Activated T-helper 17 cell treated with anti-CD3 and anti-CD28 coated beads, Interleukin-2, amount 50 U/mL, for 72 hours (primary cell): ENCODE measurements around the gene TMOD4. TPM values are rescaled to one million over a fixed set of nuclear protein-coding genes. Genes with fewer than 3 reads are reported as not detected.
"Not testable (repeated sequence)": the region's sequence is repeated elsewhere in the genome, so short reads cannot be mapped to it uniquely, and the experiment has no call there.

Experiments
- ATAC-seq: fragments of 150-1000 bp; cut with Tn5 transposase; replicated peaks from 2 replicates; pipeline ENCODE4 v1.10.0; 2021; ENCODE audit warnings: mild to moderate bottlenecking, moderate library complexity
- H3K27ac Mint-ChIP-seq: one replicate; pipeline ENCODE4 v1.8.0; 2022; ENCODE audit warnings: mixed read lengths
- H3K27me3 Mint-ChIP-seq: one replicate; pipeline ENCODE4 v1.8.0; 2022; ENCODE audit warnings: mixed read lengths
- H3K36me3 Mint-ChIP-seq: one replicate; pipeline ENCODE4 v1.8.0; 2022; ENCODE audit warnings: low read depth, mild to moderate bottlenecking, mixed read lengths
- H3K4me1 Mint-ChIP-seq: one replicate; pipeline ENCODE4 v1.8.0; 2022; ENCODE audit warnings: mixed read lengths
- H3K4me3 Mint-ChIP-seq: one replicate; pipeline ENCODE4 v1.8.0; 2022; ENCODE audit warnings: mild to moderate bottlenecking, mixed read lengths
- H3K9me3 Mint-ChIP-seq: one replicate; pipeline ENCODE4 v1.8.0; 2022; ENCODE audit warnings: mixed read lengths
- total RNA-seq, 2 donors: library from RNA; stranded (reverse); gene quantifications; one replicate each; pipeline ENCODE4 v1.2.3, GENCODE V29; 2022

The TMOD4 gene
- total RNA-seq, 2 donors from 2014 or later: 0.82 to 1.5 TPM

DNA sequence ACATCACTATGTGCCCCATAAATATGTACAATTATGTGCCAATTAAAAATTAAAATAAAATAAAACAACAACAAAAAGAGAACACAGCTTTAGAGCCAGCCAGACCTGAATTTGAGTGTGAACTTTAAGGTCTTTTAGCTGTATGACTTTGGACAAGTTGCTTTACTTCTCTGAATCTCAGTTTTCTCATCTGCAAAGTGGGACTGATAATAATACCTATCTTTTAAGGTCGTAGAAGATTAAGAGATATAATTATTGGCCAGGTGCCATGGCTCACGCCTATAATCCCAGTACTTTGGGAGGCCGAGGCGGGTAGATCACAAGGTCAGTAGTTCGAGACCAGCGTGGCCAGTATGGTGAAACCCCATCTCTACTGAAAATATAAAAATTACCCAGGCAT, 17.5 kb upstream of the TMOD4 start:
- H3K27me3 Mint-ChIP-seq: no peaks in the 10 kb centered on the region
- H3K9me3 Mint-ChIP-seq: no peaks in the 10 kb centered on the region
- H3K27ac Mint-ChIP-seq: no peak overlapping the region
- no peak for ATAC-seq
- H3K4me3 Mint-ChIP-seq: no peak overlapping the region
- H3K36me3 Mint-ChIP-seq: peaks cover 15% of the 10 kb centered on the region
- H3K4me1 Mint-ChIP-seq: peaks cover 17% of the 10 kb centered on the region

DNA sequence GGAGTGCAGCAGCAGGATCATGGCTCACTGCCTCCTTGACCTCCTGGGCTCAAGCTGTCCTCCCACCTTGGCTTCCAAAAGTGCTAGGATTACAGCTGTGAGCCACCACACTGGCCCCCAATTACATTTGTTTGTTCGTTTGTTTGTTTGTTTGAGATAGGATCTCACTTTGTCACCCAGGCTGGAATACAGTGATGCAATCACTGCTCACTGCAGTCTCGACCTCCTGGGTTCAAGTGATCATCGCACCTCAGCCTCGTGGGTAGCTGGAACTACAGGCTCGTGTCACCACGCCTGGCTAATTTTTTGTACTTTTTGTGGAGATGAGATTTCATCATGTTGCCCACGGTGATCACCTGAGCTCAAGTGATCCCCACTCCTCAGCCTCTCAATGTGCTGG, 16.3 kb upstream of the TMOD4 start:
- Mint-ChIP-seq H3K9me3 (no peaks in the 10 kb centered on the region), H3K4me3 (no peak overlapping the region), H3K27ac (no peak overlapping the region), H3K27me3 (no peaks in the 10 kb centered on the region), H3K36me3 (peaks cover 8% of the 10 kb centered on the region), H3K4me1 (peaks cover 13% of the 10 kb centered on the region)
- ATAC-seq: no peak

DNA sequence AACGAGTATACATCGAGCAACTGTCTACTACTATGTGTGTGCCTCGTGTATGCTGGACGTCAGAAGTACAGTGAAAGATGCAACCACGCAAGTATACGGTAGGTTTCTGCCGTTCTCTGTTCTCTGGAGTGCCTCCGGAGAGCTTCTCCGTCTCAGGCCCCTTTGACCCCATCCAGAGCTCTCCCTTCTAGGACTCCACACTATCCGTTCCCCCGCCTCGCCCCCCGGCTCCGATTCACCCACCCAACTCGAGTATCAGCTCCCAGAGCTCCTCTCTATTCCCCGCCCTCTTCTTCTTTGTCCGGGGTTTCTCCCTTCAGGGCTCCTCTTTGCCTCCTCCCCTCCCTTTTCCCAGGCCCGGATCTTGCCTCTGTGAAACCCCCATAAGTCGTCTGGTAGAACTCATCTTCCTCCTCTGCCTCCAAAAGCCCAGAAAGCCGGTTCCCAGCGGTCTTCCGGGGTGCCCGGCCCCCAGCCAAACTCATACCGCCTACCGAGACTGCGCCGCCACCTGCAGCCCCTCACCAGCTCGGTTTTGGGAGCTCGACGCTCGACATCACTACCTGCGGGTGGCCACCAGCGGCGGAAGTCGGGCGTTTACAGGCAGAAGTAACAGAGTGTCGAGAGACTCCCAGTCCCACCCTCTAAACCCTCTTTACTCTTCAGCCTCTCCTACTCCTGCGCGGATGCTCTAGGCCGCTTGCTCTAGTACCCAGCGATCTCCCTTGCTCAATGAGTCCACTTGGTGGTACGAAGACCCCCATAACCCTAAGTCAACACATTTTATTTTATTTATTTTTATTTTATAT, 14.1 kb upstream of the TMOD4 start, which contains the start of gene VPS72:
VPS72 (minus strand) TSS at position 561 of the 809 bp plus-strand sequence; CDS start at position 485, 76 bp downstream.
- peak within 1 kb of the TSS; percentile 100 for H3K4me3 Mint-ChIP-seq
- peak within 1 kb of the TSS; percentile 100 for H3K27ac Mint-ChIP-seq
- no peaks in the 10 kb centered on the region for H3K9me3 Mint-ChIP-seq
- peaks cover 13% of the 10 kb centered on the region for H3K4me1 Mint-ChIP-seq
- no peaks in the 10 kb centered on the region for H3K27me3 Mint-ChIP-seq
- ATAC-seq: peak; percentile 98
- H3K36me3 Mint-ChIP-seq: peaks cover 24% of the 10 kb centered on the region

DNA sequence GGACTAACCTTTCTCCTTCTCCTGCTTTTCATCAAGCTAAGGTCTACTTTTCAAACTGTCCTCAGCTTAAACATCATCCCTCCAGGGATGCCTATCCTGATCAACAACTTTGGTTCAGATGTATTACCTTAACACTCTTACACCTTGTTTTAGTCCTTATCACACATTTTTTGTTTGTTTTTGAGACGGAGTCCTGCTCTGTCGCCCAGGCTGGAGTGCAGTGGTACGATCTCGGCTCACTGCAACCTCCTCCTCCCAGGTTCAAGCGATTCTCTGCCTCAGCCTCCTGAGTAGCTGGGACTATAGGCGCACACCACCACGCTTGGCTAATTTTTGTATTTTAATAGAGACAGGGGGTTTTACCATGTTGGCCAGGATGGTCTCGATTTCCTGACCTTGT, 12.9 kb upstream of the TMOD4 start:
- not testable (repeated sequence) for ATAC-seq, H3K9me3 Mint-ChIP-seq, H3K27me3 Mint-ChIP-seq
- H3K36me3 Mint-ChIP-seq: peaks cover 36% of the 10 kb centered on the region
- H3K4me3 Mint-ChIP-seq: peak overlapping the region; percentile 100
- peak overlapping the region; percentile 100 for H3K27ac Mint-ChIP-seq
- peaks cover 12% of the 10 kb centered on the region for H3K4me1 Mint-ChIP-seq

DNA sequence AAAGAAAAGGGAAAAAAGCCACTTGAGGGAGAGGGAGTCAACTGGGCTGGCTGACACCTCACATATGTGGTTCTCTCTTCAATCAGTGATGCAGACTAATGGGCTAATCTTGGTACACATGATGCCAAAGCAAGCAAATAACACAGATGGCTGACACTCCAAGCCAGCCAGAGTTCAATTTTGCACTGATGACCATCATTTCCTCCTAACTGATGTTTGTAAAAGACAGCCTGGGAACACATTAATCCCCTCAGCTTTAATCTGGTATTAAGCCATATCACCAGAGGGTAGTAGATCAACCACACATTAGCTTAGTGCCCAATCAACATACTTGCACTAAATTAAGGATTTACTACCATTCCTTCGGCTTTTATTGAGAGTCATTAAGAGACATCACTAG, 11.4 kb upstream of the TMOD4 start:
- Mint-ChIP-seq H3K27ac (peak overlapping the region; percentile 53), H3K4me1 (peaks cover 12% of the 10 kb centered on the region), H3K36me3 (peaks cover 50% of the 10 kb centered on the region), H3K27me3 (no peaks in the 10 kb centered on the region), H3K9me3 (no peaks in the 10 kb centered on the region), H3K4me3 (no peak overlapping the region)
- no peak for ATAC-seq

DNA sequence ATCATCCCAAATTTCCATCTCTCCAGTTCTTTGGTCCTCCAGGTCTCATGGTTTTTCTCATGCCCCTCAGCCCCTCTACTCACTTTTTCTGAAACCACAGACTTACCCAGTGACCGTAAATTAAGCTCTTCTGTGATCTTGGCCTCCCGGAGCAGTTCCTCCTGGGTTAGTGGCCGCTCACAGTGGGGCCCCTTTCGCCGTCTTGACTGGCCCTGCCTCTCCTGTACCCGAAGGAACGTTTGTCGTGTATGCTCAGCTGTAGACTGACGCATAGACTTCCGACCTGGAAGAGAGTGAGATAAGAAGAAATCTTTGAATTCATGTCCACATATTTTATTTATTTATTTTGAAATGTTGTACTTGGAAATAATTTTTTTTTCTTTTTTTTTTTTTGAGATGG, 8.4 kb upstream of the TMOD4 start:
- H3K36me3 Mint-ChIP-seq: peaks cover 72% of the 10 kb centered on the region
- ATAC-seq: no peak
- H3K4me3 Mint-ChIP-seq: no peak overlapping the region
- no peak overlapping the region for H3K27ac Mint-ChIP-seq
- H3K4me1 Mint-ChIP-seq: peaks cover 18% of the 10 kb centered on the region
- no peaks in the 10 kb centered on the region for H3K9me3 Mint-ChIP-seq
- H3K27me3 Mint-ChIP-seq: no peaks in the 10 kb centered on the region

DNA sequence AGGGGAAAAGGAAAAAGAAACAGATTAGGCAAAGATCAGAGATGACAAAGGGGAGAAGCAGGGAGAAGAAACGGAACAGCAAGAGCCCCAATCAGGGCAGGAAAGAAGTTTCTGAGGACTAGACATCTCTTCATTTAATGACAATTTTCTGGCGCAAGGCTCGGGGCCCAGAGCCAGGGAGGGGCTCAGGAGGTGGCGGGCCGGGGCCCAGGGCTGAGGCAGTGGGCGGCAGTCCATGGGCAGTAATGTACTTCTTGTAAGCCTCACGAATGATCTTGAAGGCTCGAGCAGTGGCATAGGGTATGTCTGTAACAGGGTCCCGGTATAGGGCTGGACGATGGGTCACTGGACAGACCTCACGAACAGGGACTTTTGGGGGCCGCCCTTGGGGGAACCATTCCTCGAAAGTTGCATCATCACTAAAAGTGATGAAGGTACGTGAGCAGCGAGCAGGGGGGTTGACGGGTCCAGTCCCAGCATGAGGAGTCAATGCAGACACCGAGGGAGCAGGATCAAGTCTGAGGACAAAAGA, 799 bp upstream of the TMOD4 start:
- no peaks in the 10 kb centered on the region for H3K9me3 Mint-ChIP-seq
- peaks cover 93% of the 10 kb centered on the region for H3K36me3 Mint-ChIP-seq
- H3K4me1 Mint-ChIP-seq: peaks cover 6% of the 10 kb centered on the region
- ATAC-seq: no peak
- peak overlapping the region; percentile 60 for H3K27ac Mint-ChIP-seq
- H3K4me3 Mint-ChIP-seq: no peak overlapping the region
- no peaks in the 10 kb centered on the region for H3K27me3 Mint-ChIP-seq

DNA sequence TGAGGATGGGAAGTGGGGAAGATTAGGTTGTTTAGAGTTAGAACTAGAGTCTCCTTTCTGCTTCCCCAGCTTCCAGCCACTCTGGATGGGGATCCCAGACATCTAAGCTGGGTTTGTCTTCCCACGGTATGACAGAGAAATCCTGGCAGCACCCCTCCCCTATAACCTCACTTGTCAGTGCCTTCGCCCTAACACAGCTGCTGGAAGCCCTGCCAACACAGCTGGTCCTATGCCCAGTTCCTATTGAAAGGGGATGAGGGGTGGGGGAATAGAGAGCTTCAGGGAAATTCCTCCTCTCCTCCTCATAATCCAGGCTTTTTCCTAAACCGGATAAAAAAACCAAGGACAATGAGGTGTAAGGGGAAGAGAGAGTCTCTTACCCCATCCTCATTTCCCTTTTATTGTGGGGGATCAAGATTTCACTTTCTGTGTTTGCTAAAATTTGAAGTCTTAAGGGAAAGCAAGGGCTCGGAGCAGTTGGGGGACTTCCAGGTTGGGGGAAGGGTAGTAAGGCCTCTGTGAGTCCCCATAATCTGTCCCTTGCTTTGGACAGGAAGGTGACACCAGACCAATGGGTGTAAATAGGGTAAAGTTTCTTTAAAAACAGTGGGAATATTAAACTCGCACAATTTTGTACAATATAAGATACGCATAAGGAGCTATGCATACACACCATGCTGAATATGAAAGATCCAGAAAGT, 590 bp downstream of the TMOD4 start:
- peaks cover 91% of the 10 kb centered on the region for H3K36me3 Mint-ChIP-seq
- no peaks in the 10 kb centered on the region for H3K4me1 Mint-ChIP-seq
- no peaks in the 10 kb centered on the region for H3K9me3 Mint-ChIP-seq
- ATAC-seq: no peak
- H3K27me3 Mint-ChIP-seq: no peaks in the 10 kb centered on the region
- no peak overlapping the region for H3K4me3 Mint-ChIP-seq
- peak overlapping the region; percentile 60 for H3K27ac Mint-ChIP-seq

DNA sequence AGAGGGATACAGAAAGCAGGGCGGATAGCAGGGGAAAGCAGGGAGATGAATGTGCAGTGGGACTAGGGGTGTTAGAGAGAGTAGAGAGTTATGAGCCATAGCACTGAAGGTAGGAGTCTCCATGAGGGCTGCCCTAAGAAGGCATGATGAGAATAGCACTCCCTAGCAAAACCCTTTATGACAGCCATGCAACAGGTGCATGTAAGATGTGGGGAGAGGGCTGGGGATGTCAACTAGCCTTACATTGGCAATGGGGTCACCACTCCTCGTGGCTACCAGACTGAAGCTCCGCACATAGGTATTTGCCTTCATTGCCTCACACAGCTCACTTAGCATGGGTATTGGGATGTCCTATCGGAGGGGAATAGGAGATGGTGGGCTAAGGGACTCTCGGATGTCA, 4.6 kb downstream of the TMOD4 start:
- H3K27ac Mint-ChIP-seq: peak overlapping the region; percentile 4
- no peaks in the 10 kb centered on the region for H3K9me3 Mint-ChIP-seq
- H3K4me1 Mint-ChIP-seq: peaks cover 4% of the 10 kb centered on the region
- H3K27me3 Mint-ChIP-seq: no peaks in the 10 kb centered on the region
- no peak overlapping the region for H3K4me3 Mint-ChIP-seq
- peaks cover 91% of the 10 kb centered on the region for H3K36me3 Mint-ChIP-seq
- no peak for ATAC-seq

DNA sequence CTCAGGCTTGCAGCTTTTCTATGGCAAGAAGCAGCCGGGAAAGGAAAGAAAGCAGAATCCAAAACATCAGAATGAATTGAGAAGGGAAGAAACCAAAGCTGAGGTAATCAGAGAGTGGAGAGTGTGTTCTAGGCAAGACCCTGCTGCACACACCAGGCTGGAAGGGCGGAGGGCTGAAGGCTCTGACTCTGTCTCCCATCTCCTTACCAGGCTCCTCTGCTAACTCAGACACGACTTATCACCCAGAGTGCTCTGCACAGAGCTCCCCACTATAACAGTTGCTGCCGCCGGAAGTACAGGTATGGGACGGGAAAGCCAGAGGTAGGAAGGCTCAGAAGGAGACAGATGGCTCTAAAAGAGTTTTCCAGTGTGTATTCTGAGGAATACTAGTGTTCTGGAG, 8.7 kb downstream of the TMOD4 start:
- Mint-ChIP-seq H3K4me1 (peaks cover 19% of the 10 kb centered on the region), H3K36me3 (peaks cover 86% of the 10 kb centered on the region), H3K4me3 (peak overlapping the region; percentile 99), H3K27ac (peak overlapping the region; percentile 99), H3K27me3 (no peaks in the 10 kb centered on the region), H3K9me3 (no peaks in the 10 kb centered on the region)
- ATAC-seq: no peak

DNA sequence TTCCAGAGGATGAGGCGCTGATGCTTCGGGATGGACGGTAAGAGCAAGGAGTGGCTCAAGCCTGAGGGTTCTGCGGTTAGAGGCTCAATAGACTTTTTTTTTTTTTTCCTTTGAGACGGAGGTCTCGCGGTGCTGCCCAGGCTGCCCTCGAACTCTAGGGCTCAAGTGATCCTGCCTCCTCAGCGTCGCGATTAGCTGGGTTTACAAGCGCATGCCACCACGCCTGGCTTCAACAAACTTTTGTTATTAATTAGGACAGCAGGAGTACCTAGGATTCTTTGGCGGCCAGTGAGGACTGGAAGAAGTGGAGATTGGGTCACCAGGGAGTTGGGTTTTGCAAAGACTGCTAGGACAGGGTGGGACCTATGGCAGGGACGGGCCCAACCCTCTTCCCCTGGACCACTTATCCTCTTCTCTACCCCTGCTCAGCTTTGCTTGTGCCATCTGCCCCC, 9.2 kb downstream of the TMOD4 start:
- peaks cover 87% of the 10 kb centered on the region for H3K36me3 Mint-ChIP-seq
- peaks cover 24% of the 10 kb centered on the region for H3K4me1 Mint-ChIP-seq
- no peaks in the 10 kb centered on the region for H3K9me3 Mint-ChIP-seq
- H3K27me3 Mint-ChIP-seq: no peaks in the 10 kb centered on the region
- ATAC-seq: peak; percentile 5
- peak overlapping the region; percentile 99 for H3K27ac Mint-ChIP-seq
- peak overlapping the region; percentile 99 for H3K4me3 Mint-ChIP-seq

DNA sequence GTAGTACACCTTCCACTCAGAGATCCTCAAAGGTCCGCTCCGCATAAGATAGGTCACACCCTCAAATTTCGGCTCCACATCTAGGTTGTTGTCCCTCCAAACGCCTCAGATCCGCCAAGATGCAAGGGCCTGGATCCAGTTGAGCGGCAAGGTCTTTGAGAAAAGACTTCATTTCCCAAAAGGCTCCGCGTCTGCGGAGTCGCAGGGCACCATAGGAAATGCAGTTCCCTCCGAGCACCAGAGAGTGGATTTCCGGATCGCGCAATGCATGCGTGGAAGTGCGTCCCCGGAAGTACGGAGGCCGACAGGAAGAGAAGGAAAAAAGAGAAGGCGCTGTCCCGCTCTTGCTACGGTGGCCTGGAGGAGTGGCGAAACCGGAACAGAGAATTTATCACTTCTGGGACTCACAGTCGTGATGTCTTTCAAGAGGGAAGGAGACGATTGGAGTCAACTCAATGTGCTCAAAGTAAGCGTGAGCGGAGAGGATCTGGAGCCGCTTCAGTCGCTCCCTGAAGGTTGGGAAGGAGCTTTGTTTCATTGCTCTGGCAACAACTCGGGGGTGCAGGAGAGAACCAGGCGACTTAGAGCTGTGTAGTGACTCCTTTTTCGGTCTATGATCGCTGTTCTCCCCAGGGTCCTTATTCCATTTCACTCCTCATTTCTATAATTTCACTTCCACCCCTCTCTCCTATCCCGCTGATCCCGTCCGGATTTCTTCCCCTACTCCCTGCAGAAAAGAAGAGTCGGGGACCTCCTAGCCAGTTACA, 9.9 kb downstream of the TMOD4 start, which contains the start of the genes LYSMD1 and SCNM1:
LYSMD1 (minus strand) TSS at position 165 of the 767 bp plus-strand sequence. CDS start 644 bp downstream, outside the sequence.
SCNM1 (plus strand) TSS at position 407 of the 767 bp plus-strand sequence; CDS start at position 416, 9 bp downstream.
- Mint-ChIP-seq H3K4me1 (peaks cover 24% of the 10 kb centered on the region), H3K36me3 (peaks cover 88% of the 10 kb centered on the region)

DNA sequence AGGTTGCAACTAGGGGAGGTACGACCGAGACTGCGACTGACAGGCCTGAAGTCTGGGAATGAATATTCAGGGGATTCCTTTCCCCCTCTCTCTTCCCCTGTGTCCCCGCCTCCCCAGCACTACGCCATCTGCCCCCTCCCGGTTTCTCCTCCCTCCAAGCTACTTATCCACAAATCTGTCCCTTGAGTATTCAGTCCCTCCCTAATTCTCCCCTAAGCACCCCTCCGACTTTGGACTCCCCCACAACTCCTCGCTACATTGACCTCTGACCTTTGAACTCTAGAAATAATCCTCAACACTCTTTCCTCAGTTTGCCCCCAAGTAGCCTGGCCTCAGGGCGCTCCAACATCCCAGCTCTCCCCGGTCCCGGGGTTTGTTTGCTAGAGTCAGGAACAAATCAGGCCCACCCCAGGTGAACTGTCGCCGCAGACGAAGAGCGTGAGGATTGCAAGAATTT, 10.5 kb downstream of the TMOD4 start:
- ATAC-seq: peak; percentile 1
- H3K9me3 Mint-ChIP-seq: no peaks in the 10 kb centered on the region
- H3K27ac Mint-ChIP-seq: peak overlapping the region; percentile 99
- peak overlapping the region; percentile 99 for H3K4me3 Mint-ChIP-seq
- peaks cover 88% of the 10 kb centered on the region for H3K36me3 Mint-ChIP-seq
- H3K4me1 Mint-ChIP-seq: peaks cover 24% of the 10 kb centered on the region
- H3K27me3 Mint-ChIP-seq: no peaks in the 10 kb centered on the region

More for the DNA sequence above, 9.9 kb downstream of the TMOD4 start, which contains the start of the genes LYSMD1 and SCNM1:
- ATAC-seq: peak; percentile 96
- Mint-ChIP-seq H3K27ac (peak within 1 kb of the TSS; percentile 99), H3K4me3 (peak within 1 kb of the TSS; percentile 99), H3K27me3 (no peaks in the 10 kb centered on the region), H3K9me3 (no peaks in the 10 kb centered on the region)
